Astrocyte of the spinal cord (primary cell): ENCODE results near the gene EFCAB11.

Experiments used
- DNase-seq: peaks from one replicate; pipeline ENCODE4 v3.0.0; 2011; ENCODE audit warnings: low read depth, low spot score
- H3K4me3 ChIP-seq: 2 replicates; pipeline ENCODE4 v1.5.1; 2011; ENCODE audit warnings: low read depth, mild to moderate bottlenecking, low read length, moderate library complexity
- CTCF ChIP-seq: IDR thresholded peaks from 2 replicates; pipeline ENCODE4 v1.5.1; 2012; ENCODE audit warnings: low read depth, mild to moderate bottlenecking, low read length, inconsistent platforms
- in situ Hi-C: cut with HindIII; loops from 2 replicates; pipeline ENCODE4 v1.10.0; 2017; ENCODE audit warnings: low sequenced_read_pairs

Gene EFCAB11

DNA sequence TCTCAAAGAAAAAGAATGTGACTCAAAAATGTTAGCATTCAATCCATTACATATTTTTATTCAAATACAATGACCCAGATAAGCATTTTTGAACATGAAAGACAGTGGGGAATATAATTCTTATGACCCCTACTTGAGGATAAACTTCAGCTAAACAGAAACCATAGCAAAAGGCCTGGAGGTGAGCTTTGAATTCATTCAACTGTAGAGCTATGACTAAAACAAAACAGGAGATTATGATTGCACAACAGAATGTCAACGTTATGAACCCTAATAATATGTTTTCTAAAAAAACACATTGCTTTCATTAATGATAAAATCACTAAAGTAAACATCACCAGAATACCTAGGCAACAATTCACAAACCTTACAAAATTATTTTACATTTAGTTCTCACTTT is 27.8 kb downstream of the EFCAB11 start:
- H3K4me3 ChIP-seq: no peak overlapping the region
- DNase-seq: peak; percentile 45
- TF ChIP-seq CTCF: no peak
- in situ Hi-C loops: no loop called here

GRCh38 chr14:89924268-89924667 is 30.3 kb downstream of the EFCAB11 start:
- no peak for DNase-seq
- no peak for TF ChIP-seq CTCF
- in situ Hi-C loops: no loop called here
- no peak overlapping the region for H3K4me3 ChIP-seq

GRCh38 chr14:89922031-89922907 is 32.3 kb downstream of the EFCAB11 start:
- peak; percentile 89 for DNase-seq
- no peak for TF ChIP-seq CTCF
- in situ Hi-C loops: no loop called here
- no peak overlapping the region for H3K4me3 ChIP-seq

DNA sequence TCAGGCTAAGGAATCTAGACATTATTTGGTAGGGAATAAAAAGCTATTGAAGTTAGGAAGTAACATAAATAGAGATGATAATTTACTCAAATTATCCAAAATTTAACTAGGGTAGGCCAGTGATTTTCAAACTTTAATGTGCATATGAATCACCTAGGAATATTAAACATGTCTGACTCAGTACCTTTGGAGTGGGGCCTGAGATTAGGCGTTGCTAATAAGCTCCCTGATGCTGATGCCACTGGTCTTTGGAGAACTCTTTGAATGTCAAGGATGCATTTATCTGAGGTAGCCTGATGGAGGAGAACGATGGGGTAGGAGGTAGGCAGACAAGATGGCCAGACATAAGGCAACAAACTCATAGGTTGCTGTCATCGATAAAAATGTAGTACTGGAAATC is 33.2 kb downstream of the EFCAB11 start:
- no peak for TF ChIP-seq CTCF
- in situ Hi-C loops: no loop called here
- H3K4me3 ChIP-seq: no peak overlapping the region
- DNase-seq: no peak

GRCh38 chr14:89920056-89920455 is 34.5 kb downstream of the EFCAB11 start:
- no peak overlapping the region for H3K4me3 ChIP-seq
- no peak for DNase-seq
- no peak for TF ChIP-seq CTCF
- in situ Hi-C loops: no loop called here

GRCh38 chr14:89918721-89919120 is 35.8 kb downstream of the EFCAB11 start:
- in situ Hi-C loops: no loop called here
- no peak for TF ChIP-seq CTCF
- no peak for DNase-seq
- no peak overlapping the region for H3K4me3 ChIP-seq
